DMS 273 (cell line): ENCODE data around the gene MYOZ2.

Experiments used
- DNase-seq: peaks from one replicate; lab custom pipeline; 2025; ENCODE audit not compliant: unreplicated experiment; lab: John Stamatoyannopoulos, UW

Gene MYOZ2

DNA sequence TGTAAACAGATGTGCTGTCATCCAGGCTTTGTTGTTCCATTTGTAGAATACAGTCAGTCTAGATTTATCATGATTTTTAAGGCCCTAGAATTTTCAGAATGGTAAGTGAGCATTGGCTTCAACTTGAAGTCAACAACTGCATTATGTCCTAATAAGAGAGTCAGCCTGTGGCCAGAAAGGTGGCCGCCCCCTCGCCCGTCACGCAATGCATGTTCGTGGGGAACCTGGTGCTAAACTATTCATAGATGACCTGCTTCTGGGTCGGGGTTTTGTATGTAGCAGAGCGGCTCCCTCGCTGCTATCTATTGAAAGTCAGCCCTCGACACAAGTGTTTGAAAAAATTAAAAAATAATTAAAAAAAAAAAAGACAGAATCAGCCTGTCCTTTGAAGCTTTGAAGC lies 101.6 kb downstream of the MYOZ2 start:
- no peak for DNase-seq
